ENCODE data around the gene ZNF467. TPM values are rescaled to one million over a fixed set of nuclear protein-coding genes. Genes with fewer than 3 reads are reported as not detected.

The ZNF467 gene
- total RNA-seq, 4 donors from 2014 or later = 0.40 to 6.7 (median 4.8) TPM

GRCh38 chr7:149733924-149734790 lies 39.2 kb downstream of the ZNF467 start:
- Histone ChIP-seq H3K4me3 (no peak overlapping the region), H3K9me3 (no peaks in the 10 kb centered on the region), H3K27me3 (peaks cover 5% of the 10 kb centered on the region), H3K36me3 (no peaks in the 10 kb centered on the region), H3K27ac (no peak overlapping the region), H3K4me1 (no peaks in the 10 kb centered on the region)
- no peak for DNase-seq
- in situ Hi-C loops (cut with MboI; ENCODE audit: low pct_ligation_motif_present in 1 of 4, low pct_unique_long_range_greater_than_20kb in 1 of 4, low sequenced_read_pairs in 3 of 4) (no loop called here), intact Hi-C loops (cut with DNase I; ENCODE audit: low total_unique reads) (no loop called here)
- WGBS, 2 donors (ENCODE audit: low coverage in 1 of 2) = 83% methylated on average over 19 of the region's 20 CpGs; no CpG with 5 or more reads in 1 of the 2 donors
- TF ChIP-seq POLR2A (IDR thresholded peaks at IDR 0.05) (no peak), EP300 (IDR thresholded peaks at IDR 0.05; ENCODE audit: low read depth) (no peak), POLR2AphosphoS5 (IDR thresholded peaks at IDR 0.05) (no peak), CTCF (IDR thresholded peaks at IDR 0.05) (no peak)

- H3K4me3 ChIP-seq = no peak overlapping the region
- DNase-seq = no peak
- H3K27ac ChIP-seq = no peak overlapping the region
- 95% methylated on average over 29 of the region's 30 CpGs; no CpG with 5 or more reads in 1 of the 2 donors for WGBS, 2 donors (ENCODE audit: low coverage in 1 of 2)
- H3K36me3 ChIP-seq = no peaks in the 10 kb centered on the region
- H3K4me1 ChIP-seq = no peaks in the 10 kb centered on the region
- TF ChIP-seq POLR2AphosphoS5 (IDR thresholded peaks at IDR 0.05) (no peak), EP300 (IDR thresholded peaks at IDR 0.05; ENCODE audit: low read depth) (no peak)
- no peaks in the 10 kb centered on the region for H3K27me3 ChIP-seq
- in situ Hi-C loops (cut with MboI; ENCODE audit: low pct_ligation_motif_present in 1 of 4, low pct_unique_long_range_greater_than_20kb in 1 of 4, low sequenced_read_pairs in 3 of 4) (no loop called here), intact Hi-C loops (cut with DNase I; ENCODE audit: low total_unique reads) (no loop called here)
- H3K9me3 ChIP-seq = no peaks in the 10 kb centered on the region
These were observed 40.1 kb downstream of the ZNF467 start for GRCh38 chr7:149733131-149733923.

- no peak overlapping the region for H3K4me3 ChIP-seq
- intact Hi-C loops (cut with DNase I; ENCODE audit: low total_unique reads) = no loop called here
- H3K9me3 ChIP-seq = no peaks in the 10 kb centered on the region
- H3K27ac ChIP-seq = no peak overlapping the region
- in situ Hi-C loops (cut with MboI; ENCODE audit: low pct_ligation_motif_present in 1 of 4, low pct_unique_long_range_greater_than_20kb in 1 of 4, low sequenced_read_pairs in 3 of 4) = no loop called here
- H3K36me3 ChIP-seq = no peaks in the 10 kb centered on the region
- H3K4me1 ChIP-seq = no peaks in the 10 kb centered on the region
- no peak for DNase-seq
- TF ChIP-seq EP300 (IDR thresholded peaks at IDR 0.05; ENCODE audit: low read depth) (no peak), POLR2AphosphoS5 (IDR thresholded peaks at IDR 0.05) (no peak), POLR2A (IDR thresholded peaks at IDR 0.05) (no peak), CTCF (IDR thresholded peaks at IDR 0.05) (no peak)
- H3K27me3 ChIP-seq = no peaks in the 10 kb centered on the region
- 67 to 90% methylated on average over 2 to 7 of the region's 7 CpGs for WGBS, 2 donors (ENCODE audit: low coverage in 1 of 2)
These were observed 40.8 kb downstream of the ZNF467 start for GRCh38 chr7:149732611-149733010.

GRCh38 chr7:149732111-149732561 lies 41.3 kb downstream of the ZNF467 start:
- Histone ChIP-seq H3K4me1 (no peaks in the 10 kb centered on the region), H3K36me3 (no peaks in the 10 kb centered on the region), H3K4me3 (no peak overlapping the region), H3K27ac (no peak overlapping the region), H3K27me3 (no peaks in the 10 kb centered on the region), H3K9me3 (no peaks in the 10 kb centered on the region)
- TF ChIP-seq EP300 (IDR thresholded peaks at IDR 0.05; ENCODE audit: low read depth) (no peak), CTCF (IDR thresholded peaks at IDR 0.05) (no peak), POLR2A (IDR thresholded peaks at IDR 0.05) (no peak), POLR2AphosphoS5 (IDR thresholded peaks at IDR 0.05) (no peak)
- WGBS, 2 donors (ENCODE audit: low coverage in 1 of 2) = 81% methylated on average over 10 of the region's 10 CpGs; no CpG with 5 or more reads in 1 of the 2 donors
- intact Hi-C loops (cut with DNase I; ENCODE audit: low total_unique reads) (no loop called here), in situ Hi-C loops (cut with MboI; ENCODE audit: low pct_ligation_motif_present in 1 of 4, low pct_unique_long_range_greater_than_20kb in 1 of 4, low sequenced_read_pairs in 3 of 4) (no loop called here)
- no peak for DNase-seq
